Dendritic cell treated with granulocyte-macrophage colony-stimulating factor and Interleukin-4, amounts not matched to agents 40 ng/mL and 50 ng/mL, for 4 days (primary cell): ENCODE measurements around the gene BCO1.
"Not testable (repeated sequence)": the region's sequence is repeated elsewhere in the genome, so short reads cannot be mapped to it uniquely, and the experiment has no call there.

Experiments used
- H3K27ac Mint-ChIP-seq: one replicate; pipeline ENCODE4 v1.8.0; 2022; ENCODE audit warnings: mild to moderate bottlenecking, mixed read lengths
- H3K27me3 Mint-ChIP-seq: one replicate; pipeline ENCODE4 v1.8.0; 2022; ENCODE audit warnings: mild to moderate bottlenecking, mixed read lengths
- H3K36me3 Mint-ChIP-seq: one replicate; pipeline ENCODE4 v1.8.0; 2022; ENCODE audit warnings: low read depth, mixed read lengths
- H3K4me1 Mint-ChIP-seq: one replicate; pipeline ENCODE4 v1.8.0; 2022; ENCODE audit warnings: low read depth, mixed read lengths
- H3K4me3 Mint-ChIP-seq: one replicate; pipeline ENCODE4 v1.8.0; 2022; ENCODE audit warnings: mild to moderate bottlenecking, moderate library complexity, mixed read lengths
- H3K9me3 Mint-ChIP-seq: one replicate; pipeline ENCODE4 v1.8.0; 2022; ENCODE audit warnings: mixed read lengths
- intact Hi-C: fragments of 100-400 bp; cut with micrococcal nuclease; formaldehyde crosslinking; loops from one replicate; pipeline ENCODE4 v1.15.0; 2022

BCO1 gene

DNA sequence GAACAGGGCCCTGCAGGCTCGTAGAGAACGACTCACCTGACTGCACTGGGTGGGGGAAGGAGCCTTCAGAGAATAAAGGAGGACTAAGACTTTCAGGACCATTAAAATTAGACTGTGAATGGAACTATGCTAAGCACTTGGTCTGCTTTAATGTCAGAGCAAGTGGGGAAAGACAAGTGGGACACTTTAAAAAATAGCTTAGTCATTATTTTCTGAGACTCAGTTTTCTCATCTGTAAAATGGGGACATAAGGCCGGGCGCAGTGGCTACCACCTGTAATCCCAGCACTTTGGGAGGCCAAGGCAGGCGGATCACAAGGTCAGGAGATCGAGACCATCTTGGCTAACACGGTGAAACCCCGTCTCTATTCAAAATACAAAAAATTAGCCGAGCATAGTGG, 19.3 kb upstream of the BCO1 start:
- Mint-ChIP-seq H3K36me3 (no peaks in the 10 kb centered on the region), H3K27ac (no peak overlapping the region), H3K4me1 (no peaks in the 10 kb centered on the region), H3K27me3 (peaks cover 13% of the 10 kb centered on the region), H3K9me3 (no peaks in the 10 kb centered on the region), H3K4me3 (no peak overlapping the region)
- intact Hi-C loops, result no loop called here

DNA sequence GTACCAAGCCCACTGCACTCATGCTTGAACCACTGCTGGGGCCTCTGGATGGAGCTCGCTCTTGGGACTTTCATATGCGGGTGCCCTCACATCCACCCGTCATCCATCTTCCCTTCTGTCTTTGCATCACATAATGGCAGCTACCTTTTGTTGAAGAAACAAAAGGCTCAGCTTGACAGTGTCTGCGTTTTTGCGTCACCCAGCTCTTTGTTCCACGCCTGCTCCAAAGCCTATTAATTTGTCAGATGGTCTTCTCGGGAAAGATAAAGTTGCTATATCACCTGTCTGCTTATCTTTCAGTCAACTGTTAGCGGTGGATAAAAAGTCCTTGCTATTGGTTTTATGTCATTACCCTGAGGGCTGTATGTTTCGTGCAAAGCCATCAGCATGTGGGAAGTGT, 18.1 kb upstream of the BCO1 start:
- Mint-ChIP-seq H3K27me3 (peaks cover 11% of the 10 kb centered on the region), H3K36me3 (no peaks in the 10 kb centered on the region), H3K27ac (no peak overlapping the region), H3K9me3 (no peaks in the 10 kb centered on the region), H3K4me1 (no peaks in the 10 kb centered on the region), H3K4me3 (no peak overlapping the region)
- intact Hi-C loops, result no loop called here

DNA sequence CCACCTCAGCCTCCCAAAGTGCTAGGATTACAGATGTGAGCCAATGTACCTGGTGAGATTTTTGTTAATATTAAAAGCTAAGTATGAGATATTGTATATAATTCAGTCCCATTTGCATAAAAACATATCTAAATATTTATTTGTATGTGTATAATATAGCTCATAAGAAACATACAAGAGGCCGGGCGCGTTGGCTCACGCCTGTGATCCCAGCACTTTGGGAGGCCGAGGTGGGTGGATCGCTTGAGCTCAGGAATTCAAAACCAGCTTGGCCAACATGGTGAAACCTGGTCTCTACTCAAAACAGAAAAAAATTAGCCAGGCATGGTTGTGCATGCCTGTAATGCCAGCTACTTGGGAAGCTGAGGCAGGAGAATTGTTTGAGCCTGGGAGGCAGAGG, 16.8 kb upstream of the BCO1 start:
- Mint-ChIP-seq H3K9me3 (no peaks in the 10 kb centered on the region), H3K4me3 (no peak overlapping the region), H3K27me3 (peaks cover 9% of the 10 kb centered on the region), H3K4me1 (no peaks in the 10 kb centered on the region), H3K27ac (no peak overlapping the region), H3K36me3 (no peaks in the 10 kb centered on the region)
- intact Hi-C loops, result no loop called here

DNA sequence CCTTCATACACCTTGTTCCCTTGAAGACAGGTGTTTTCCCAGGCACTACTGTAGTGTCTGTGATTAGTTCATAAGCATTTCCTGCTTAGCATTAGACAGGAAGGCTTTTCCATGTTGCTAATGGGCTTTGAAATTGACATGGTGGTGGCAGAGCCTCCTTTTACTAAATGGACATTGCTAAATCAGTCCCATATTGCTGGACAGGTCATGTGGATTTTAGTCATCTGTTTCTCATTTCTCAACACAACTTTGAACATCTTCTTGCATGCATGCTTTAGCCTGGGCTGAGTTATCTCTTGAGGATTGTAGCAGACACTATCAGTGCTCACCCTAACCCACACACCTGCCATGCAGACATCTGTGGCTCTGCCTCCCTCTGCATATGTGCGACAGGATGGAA, 13.7 kb upstream of the BCO1 start:
- H3K27ac Mint-ChIP-seq, result no peak overlapping the region
- intact Hi-C loops, result no loop called here
- H3K36me3 Mint-ChIP-seq, result no peaks in the 10 kb centered on the region
- peaks cover 12% of the 10 kb centered on the region for H3K27me3 Mint-ChIP-seq
- H3K4me1 Mint-ChIP-seq, result no peaks in the 10 kb centered on the region
- no peak overlapping the region for H3K4me3 Mint-ChIP-seq
- H3K9me3 Mint-ChIP-seq, result no peaks in the 10 kb centered on the region

DNA sequence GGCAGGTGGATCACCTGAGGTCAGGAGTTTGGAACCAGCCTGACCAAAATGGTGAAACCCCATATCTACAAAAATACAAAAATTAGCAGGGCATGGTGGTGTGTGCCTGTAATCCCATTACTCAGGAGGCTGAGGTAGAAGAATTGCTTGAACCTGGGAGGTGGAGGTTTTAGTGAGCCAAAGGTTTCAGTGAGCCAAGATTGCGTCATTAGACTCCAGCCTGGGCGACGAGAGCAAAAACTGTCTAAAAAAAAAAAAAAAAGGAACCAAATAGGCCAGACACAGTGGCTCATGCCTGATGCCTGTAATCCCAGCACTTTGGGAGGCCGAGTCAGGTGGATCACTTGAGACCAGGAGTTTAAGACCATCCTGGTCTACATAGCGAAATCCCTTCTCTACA, 12.8 kb upstream of the BCO1 start:
- H3K36me3 Mint-ChIP-seq, H3K27ac Mint-ChIP-seq, H3K4me3 Mint-ChIP-seq, H3K4me1 Mint-ChIP-seq, intact Hi-C loops, H3K9me3 Mint-ChIP-seq: not testable (repeated sequence)
- peaks cover 12% of the 10 kb centered on the region for H3K27me3 Mint-ChIP-seq

DNA sequence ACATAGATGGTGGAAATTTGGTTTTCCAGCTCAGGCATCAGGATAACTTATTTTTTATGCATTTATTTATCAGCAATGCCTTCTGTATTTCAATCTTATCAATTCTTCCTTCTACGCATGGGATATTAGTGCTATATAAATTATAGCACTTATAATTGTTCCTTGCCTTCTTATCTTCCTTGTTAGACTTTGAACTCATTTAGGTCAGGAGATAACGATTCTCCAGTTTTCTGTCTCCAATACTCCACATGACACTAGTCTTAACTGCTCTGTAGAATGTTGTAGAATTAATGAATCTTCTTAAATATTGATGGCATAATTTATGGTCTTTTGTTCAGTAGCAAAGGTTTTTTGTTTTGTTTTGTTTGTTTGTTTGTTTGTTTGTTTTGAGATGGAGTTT, 10.7 kb upstream of the BCO1 start:
- no peaks in the 10 kb centered on the region for H3K4me1 Mint-ChIP-seq
- no peaks in the 10 kb centered on the region for H3K36me3 Mint-ChIP-seq
- H3K27me3 Mint-ChIP-seq, result peaks cover 4% of the 10 kb centered on the region
- H3K4me3 Mint-ChIP-seq, result no peak overlapping the region
- H3K9me3 Mint-ChIP-seq, result no peaks in the 10 kb centered on the region
- no peak overlapping the region for H3K27ac Mint-ChIP-seq
- intact Hi-C loops, result no loop called here

- intact Hi-C loops, result no loop called here
- Mint-ChIP-seq H3K4me1 (no peaks in the 10 kb centered on the region), H3K27ac (no peak overlapping the region), H3K9me3 (no peaks in the 10 kb centered on the region), H3K27me3 (peaks cover 7% of the 10 kb centered on the region), H3K4me3 (no peak overlapping the region), H3K36me3 (no peaks in the 10 kb centered on the region)
Observed at GRCh38 chr16:81229811-81230210, 8.7 kb upstream of the BCO1 start.

DNA sequence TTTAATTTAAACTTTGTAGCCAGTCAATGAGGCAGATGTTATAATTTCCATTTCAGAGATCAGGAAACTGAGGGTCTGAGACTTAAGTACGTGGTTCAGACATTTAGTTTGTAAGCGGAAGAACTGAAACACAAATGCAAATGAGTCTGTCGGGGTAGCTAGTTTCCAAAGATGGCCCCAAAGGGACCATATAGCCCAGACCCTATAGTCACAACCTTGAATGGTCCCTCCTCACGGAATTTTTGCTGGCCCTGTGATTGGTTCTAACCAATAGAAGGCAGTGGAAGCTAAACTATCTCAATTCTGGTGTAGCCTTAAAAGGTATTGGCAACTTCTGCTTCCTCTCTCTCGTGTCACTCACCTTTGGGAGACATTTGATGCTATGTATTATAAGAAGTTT, 7.5 kb upstream of the BCO1 start:
- no peak overlapping the region for H3K27ac Mint-ChIP-seq
- intact Hi-C loops, result no loop called here
- no peaks in the 10 kb centered on the region for H3K36me3 Mint-ChIP-seq
- H3K9me3 Mint-ChIP-seq, result no peaks in the 10 kb centered on the region
- no peak overlapping the region for H3K4me3 Mint-ChIP-seq
- peaks cover 7% of the 10 kb centered on the region for H3K27me3 Mint-ChIP-seq
- no peaks in the 10 kb centered on the region for H3K4me1 Mint-ChIP-seq

DNA sequence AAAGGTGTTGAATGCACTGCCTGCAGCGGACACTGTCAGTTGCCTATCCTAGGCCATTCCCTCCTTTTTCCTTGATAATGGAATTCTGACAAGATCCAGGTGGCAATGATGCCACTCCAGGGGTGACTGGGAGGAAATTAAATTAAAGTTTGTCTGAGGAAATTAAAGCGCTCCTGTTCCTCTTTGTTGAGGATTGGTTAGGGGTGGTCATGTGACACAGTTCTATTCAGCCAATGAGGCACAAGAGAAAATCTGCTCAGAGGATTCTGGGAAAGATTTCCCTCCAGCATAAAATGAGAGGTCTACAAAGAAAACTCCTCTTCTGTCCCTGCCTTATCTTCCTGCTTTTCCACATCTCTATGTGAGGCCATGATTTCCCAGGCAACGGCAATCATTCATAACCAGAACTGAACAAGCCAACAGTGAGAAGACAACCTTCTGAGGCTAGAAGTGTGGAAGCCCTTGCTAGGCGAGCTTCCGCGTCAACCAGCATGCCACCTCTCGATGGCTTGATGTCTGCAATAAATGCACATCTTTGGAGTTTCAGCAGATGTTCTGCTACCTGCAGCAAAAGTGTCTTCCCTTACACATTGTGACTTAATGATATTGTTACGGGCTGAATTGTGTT, 5.6 kb upstream of the BCO1 start:
- H3K27ac Mint-ChIP-seq, result no peak overlapping the region
- no peaks in the 10 kb centered on the region for H3K36me3 Mint-ChIP-seq
- peaks cover 7% of the 10 kb centered on the region for H3K27me3 Mint-ChIP-seq
- no peaks in the 10 kb centered on the region for H3K4me1 Mint-ChIP-seq
- H3K4me3 Mint-ChIP-seq, result no peak overlapping the region
- intact Hi-C loops, result no loop called here
- H3K9me3 Mint-ChIP-seq, result no peaks in the 10 kb centered on the region

- Mint-ChIP-seq H3K36me3 (no peaks in the 10 kb centered on the region), H3K27me3 (peaks cover 10% of the 10 kb centered on the region), H3K27ac (no peak overlapping the region), H3K4me3 (no peak overlapping the region), H3K4me1 (no peaks in the 10 kb centered on the region), H3K9me3 (no peaks in the 10 kb centered on the region)
- intact Hi-C loops, result no loop called here
Observed at GRCh38 chr16:81237282-81237681, 1.2 kb upstream of the BCO1 start.

- H3K4me1 Mint-ChIP-seq, result no peaks in the 10 kb centered on the region
- peaks cover 10% of the 10 kb centered on the region for H3K27me3 Mint-ChIP-seq
- H3K9me3 Mint-ChIP-seq, result no peaks in the 10 kb centered on the region
- no peaks in the 10 kb centered on the region for H3K36me3 Mint-ChIP-seq
- no peak overlapping the region for H3K4me3 Mint-ChIP-seq
- H3K27ac Mint-ChIP-seq, result no peak overlapping the region
- intact Hi-C loops, result no loop called here
Observed at GRCh38 chr16:81237942-81238295, 570 bp upstream of the BCO1 start.

GRCh38 chr16:81239367-81240121, 1.1 kb downstream of the BCO1 start:
- no peaks in the 10 kb centered on the region for H3K4me1 Mint-ChIP-seq
- no peaks in the 10 kb centered on the region for H3K36me3 Mint-ChIP-seq
- H3K27me3 Mint-ChIP-seq, result peaks cover 7% of the 10 kb centered on the region
- no peaks in the 10 kb centered on the region for H3K9me3 Mint-ChIP-seq
- intact Hi-C loops, result no loop called here
- H3K27ac Mint-ChIP-seq, result no peak overlapping the region
- no peak overlapping the region for H3K4me3 Mint-ChIP-seq

DNA sequence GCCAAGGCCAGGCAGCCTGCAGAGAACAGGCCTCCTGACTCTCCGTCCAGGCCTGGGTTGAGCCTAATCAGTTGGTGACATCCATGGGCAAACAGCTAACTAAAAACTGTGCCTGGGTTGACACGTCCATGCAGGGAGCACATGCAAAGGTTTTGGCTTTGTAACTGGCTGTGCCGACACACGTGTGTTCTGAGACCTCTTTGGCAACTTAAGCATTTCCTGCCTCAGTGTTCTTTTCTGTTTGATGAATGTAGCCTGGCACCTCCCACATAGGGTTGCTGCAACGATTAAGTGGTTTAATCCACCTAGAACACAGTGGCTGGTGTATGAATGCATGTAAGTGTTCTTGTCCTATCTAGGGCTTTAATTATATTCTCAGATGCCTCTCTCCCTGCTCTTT, 3.2 kb downstream of the BCO1 start:
- intact Hi-C loops, result no loop called here
- Mint-ChIP-seq H3K36me3 (no peaks in the 10 kb centered on the region), H3K9me3 (no peaks in the 10 kb centered on the region), H3K4me1 (no peaks in the 10 kb centered on the region), H3K27ac (no peak overlapping the region), H3K27me3 (peaks cover 6% of the 10 kb centered on the region), H3K4me3 (no peak overlapping the region)

DNA sequence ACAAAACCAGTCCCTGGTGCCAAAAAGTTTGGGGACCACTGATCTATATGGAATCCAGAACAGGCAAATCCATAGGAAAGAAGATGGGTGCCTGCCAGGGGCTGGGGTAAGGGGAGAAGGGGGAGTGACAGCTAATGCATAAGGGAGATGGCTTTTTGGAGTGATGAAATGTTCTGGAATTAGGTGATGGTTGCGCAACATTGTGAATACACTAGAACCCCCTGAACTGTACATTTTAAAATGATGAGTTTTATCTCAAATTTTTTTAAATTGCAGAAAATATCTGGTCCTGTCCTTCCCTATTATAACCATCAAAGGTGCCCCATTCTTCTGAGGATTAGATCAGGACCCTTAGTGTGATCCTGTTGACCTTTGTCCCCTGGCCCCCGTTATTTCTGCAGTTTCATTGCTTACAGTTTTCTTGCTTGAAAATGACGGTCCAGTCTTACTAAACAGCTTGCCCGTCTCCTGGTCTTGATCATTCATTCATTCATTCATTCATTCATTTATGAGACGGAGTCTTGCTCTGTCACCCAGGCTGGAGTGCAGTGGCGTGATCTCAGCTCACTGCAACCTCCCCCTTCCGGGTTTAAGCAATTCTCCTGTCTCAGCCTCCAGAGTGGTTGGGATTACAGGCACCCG, 4.6 kb downstream of the BCO1 start:
- H3K27ac Mint-ChIP-seq, result no peak overlapping the region
- intact Hi-C loops, result no loop called here
- H3K9me3 Mint-ChIP-seq, result no peaks in the 10 kb centered on the region
- H3K36me3 Mint-ChIP-seq, result no peaks in the 10 kb centered on the region
- peaks cover 6% of the 10 kb centered on the region for H3K27me3 Mint-ChIP-seq
- H3K4me1 Mint-ChIP-seq, result no peaks in the 10 kb centered on the region
- no peak overlapping the region for H3K4me3 Mint-ChIP-seq

GRCh38 chr16:81243942-81244341, 5.5 kb downstream of the BCO1 start:
- intact Hi-C loops, result no loop called here

More at GRCh38 chr16:81243942-81244341, 5.5 kb downstream of the BCO1 start:
- Mint-ChIP-seq H3K27me3 (peaks cover 2% of the 10 kb centered on the region), H3K36me3 (no peaks in the 10 kb centered on the region), H3K4me3 (no peak overlapping the region), H3K27ac (no peak overlapping the region), H3K4me1 (no peaks in the 10 kb centered on the region), H3K9me3 (no peaks in the 10 kb centered on the region)
